HG03457 (cell line): ENCODE results near the gene RBM47.

Source experiments
- ATAC-seq: cut with Tn5 transposase; IDR thresholded peaks from one replicate; pipeline ENCODE4 v1.9.1; 2021; ENCODE audit warnings: moderate number of reproducible peaks; ENCODE audit not compliant: unreplicated experiment

RBM47 gene

GRCh38 chr4:40380647-40381046 is 249.0 kb downstream of the RBM47 start:
- no peak for ATAC-seq

- no peak for ATAC-seq
Observed at GRCh38 chr4:40379248-40379647, 250.4 kb downstream of the RBM47 start.

GRCh38 chr4:40378619-40379018 is 251.0 kb downstream of the RBM47 start:
- no peak for ATAC-seq

DNA sequence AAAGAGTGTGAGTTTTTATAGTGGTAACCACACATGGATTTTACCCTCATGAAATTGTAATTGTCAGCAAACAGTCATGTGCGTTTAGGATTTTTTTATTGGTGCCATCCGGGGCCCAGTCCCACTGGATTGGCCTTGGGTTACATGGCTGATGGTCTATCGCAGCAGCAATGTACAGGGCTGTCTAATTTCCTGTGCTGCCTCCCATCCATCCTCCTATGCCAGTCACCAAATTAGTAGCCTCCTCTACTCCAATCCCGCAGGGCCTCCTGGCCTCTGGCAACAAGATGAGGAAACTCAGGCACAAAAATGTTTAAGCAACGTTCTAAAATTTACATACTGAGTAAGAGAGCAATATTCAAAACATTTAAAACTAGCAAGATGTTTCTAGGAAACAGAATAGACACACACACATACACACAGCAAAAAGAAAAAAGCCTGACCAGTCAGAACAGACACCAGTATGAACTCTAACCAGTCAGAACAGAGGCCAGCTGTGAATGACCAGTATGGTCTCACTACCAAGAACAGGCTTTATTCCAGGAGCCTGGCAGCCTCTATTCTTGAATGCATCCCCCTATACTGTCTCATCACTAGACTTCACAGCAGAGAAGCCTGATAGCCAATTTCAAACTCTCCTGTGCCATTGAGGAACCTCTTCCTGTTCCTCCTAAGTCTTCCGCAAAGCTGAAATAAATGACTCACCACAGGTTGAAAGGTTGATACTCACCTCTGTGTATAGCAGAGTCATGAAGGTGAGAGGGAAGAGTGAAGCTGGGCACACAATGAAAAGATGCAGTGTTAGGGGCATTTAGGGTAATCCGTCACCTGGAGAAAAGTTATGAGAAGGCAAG is 251.9 kb downstream of the RBM47 start:
- ATAC-seq: no peak

DNA sequence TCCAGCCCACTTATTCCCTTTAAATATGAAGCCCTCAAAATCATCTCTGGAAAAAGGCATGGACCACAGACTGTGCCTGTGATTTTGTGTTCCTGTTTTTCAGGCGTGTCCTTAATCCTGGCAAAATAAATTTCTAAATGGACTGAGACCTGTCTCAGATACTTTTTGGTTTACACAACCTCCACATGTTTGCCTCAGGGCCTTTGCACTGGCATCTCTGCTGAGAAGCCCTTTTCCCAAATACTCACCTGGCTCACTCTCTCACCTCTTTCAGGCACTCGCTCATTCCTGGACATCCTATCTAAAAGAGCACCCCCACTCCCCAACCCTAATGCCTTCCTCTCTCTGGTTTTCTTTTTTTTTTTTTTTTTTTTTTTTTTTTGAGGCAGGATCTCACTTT is 254.0 kb downstream of the RBM47 start:
- ATAC-seq: no peak

- no peak for ATAC-seq
Observed at GRCh38 chr4:40375095-40375494, 254.6 kb downstream of the RBM47 start.

DNA sequence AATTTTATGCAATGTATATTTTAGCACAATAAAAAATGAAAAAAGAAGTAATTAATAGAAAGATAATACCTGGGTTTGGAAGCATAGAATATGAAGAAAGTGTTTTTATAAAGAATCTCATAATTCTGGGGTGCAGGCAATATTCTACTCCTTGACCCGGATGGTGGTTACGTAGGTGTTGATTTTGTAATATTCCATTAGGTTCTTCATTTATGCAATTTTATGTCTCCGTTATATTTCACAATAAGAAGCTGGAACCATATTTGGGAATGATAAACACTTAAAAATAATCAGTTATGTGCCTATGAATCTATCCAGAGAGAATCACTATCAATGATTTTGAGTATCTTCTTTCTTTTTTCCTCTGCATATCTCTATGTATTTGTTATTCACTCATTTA is 256.0 kb downstream of the RBM47 start:
- no peak for ATAC-seq
